GM12872 (cell line): ENCODE results near the gene GALNT9.

Experiments used
- TF ChIP-seq, protein P1 (sequence below): IDR thresholded peaks from 3 replicates; pipeline ENCODE4 v1.5.1; 2011; ENCODE audit warnings: low read depth, mild to moderate bottlenecking, low read length, moderate library complexity; ENCODE audit not compliant: insufficient read depth

GALNT9 gene

DNA sequence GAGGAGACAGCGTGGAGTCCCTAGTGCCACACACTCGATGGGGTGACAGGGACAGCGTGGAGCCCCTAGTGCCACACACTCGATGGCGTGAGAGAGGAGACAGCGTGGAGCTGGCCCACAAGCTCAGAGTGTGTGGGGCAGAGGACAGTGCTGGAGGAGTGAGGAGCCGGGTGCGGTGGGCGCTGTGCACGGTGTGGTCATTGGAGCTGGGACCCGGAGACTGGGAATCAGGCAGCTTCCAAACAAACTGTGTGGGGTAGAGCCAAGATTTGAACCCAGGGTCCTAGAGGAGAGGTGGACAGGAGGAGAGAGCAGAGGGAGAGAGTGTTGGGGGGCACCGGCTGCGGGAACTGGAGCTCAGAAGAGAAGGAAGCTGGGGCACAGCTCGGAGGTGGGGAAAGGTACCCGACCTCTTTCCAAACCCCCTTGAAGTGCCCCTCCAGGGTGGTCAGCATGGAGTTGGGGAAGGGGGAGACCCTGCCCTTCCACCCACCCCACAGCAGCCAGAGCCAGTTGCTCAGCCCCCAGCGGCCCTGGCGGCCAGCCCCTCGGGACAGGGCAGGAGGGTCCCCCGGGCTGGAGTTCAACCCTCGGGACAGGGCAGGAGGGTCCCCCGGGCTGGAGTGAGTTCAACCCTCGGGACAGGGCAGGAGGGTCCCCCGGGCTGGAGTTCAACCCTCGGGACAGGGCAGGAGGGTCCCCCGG lies 94.1 kb downstream of the GALNT9 start:
- TF ChIP-seq, protein P1, sequence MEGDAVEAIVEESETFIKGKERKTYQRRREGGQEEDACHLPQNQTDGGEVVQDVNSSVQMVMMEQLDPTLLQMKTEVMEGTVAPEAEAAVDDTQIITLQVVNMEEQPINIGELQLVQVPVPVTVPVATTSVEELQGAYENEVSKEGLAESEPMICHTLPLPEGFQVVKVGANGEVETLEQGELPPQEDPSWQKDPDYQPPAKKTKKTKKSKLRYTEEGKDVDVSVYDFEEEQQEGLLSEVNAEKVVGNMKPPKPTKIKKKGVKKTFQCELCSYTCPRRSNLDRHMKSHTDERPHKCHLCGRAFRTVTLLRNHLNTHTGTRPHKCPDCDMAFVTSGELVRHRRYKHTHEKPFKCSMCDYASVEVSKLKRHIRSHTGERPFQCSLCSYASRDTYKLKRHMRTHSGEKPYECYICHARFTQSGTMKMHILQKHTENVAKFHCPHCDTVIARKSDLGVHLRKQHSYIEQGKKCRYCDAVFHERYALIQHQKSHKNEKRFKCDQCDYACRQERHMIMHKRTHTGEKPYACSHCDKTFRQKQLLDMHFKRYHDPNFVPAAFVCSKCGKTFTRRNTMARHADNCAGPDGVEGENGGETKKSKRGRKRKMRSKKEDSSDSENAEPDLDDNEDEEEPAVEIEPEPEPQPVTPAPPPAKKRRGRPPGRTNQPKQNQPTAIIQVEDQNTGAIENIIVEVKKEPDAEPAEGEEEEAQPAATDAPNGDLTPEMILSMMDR: no peak

DNA sequence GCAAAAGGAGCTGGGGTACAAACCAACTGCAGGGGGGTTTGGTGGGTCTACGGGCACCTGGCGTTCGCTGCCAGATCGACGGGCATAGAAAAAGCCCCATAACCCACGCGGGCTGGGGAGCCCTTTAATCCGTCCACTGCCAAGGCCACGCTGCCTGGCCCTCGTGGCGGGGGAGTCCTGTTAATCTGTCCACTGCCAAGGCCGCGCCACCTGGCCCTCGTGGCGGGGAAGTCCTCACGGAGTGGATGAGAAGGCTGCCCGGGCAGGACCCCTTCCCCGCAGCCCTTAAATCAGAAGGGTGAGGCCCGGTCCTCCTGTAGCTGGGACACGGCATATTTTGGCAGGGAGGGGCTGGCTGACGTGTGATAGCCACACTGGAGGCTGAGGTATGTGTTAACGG lies 99.0 kb downstream of the GALNT9 start:
- TF ChIP-seq, protein P1: no peak

DNA sequence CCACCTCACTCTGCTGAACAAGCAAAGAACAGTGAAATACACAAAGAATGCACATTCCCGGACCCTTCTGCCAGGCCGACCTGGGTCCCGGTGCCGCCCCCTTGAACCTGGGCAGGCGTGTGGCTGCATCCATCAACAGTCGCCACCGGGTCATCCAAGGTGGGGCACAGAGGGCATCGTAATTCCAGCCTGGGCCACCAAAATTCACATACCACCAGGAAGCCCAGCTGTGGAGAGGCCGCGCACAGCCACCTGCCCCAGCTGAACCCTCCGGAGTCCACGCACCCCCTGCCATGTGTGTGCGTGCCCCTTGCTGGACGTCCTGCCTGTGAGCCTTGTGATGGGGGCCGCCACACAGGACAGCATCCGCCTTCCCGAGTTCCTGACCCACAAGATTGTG lies 99.5 kb downstream of the GALNT9 start:
- TF ChIP-seq, protein P1: no peak

DNA sequence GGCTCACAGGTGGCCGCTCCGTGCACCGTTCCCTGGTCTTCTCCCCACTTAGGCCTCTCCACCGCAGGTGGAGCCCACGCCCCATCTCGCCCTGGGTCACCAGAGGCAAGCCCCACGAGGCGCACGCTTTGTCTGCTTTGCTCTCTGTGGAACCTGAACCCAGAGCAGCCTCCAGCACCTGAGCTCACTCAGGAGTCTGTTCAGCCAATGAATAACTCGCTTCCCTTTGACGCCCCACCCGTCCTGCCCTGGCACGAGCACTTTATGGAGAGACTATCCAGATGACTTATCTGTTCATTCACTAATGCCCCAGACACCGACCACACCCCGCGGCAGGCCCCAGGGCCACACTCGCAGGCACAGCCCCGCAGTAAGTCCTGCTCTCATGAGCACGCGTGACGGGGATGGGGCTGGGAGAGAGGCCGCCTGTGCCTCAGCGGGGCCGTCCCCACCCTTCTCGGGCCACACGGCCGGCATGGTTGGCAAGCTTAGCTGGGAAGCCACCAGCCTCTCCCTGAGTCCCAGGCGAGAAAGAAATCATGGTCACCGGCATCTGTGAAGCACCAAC lies 100.1 kb downstream of the GALNT9 start:
- TF ChIP-seq, protein P1: no peak

DNA sequence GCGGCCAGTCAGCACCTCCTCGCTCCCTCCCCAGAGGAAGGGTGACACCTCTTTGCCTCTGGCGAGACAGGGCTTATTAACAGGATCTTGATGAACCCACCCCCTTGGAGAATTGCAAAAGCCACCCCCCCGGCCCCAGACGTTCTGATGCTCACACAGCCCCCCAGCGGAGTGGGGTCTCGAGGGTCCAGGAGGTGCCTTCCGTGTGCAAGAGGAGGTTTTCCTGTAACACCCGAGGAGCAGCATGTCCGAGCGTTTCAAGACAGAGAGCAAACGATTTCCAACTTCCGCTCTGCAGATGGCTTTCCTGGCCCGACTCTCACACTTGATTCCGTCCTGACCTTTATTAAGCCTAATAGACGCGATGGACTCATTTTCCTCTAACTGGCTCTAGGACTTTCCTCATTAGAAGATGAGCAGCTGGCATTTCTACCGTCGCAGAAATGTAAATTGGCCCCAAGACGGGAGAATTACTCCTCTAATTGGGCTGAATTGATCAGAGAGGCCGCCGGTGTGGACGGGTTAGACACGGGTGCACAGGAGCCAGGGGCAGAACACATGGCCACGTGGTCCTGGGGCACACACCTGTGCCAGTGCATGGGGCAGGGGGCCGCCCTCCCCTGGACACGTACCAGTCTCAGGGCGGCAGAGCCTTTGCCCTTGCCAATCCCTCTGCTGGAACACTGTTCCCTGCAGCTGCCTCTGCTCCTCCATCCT lies 100.8 kb downstream of the GALNT9 start:
- TF ChIP-seq, protein P1: no peak

DNA sequence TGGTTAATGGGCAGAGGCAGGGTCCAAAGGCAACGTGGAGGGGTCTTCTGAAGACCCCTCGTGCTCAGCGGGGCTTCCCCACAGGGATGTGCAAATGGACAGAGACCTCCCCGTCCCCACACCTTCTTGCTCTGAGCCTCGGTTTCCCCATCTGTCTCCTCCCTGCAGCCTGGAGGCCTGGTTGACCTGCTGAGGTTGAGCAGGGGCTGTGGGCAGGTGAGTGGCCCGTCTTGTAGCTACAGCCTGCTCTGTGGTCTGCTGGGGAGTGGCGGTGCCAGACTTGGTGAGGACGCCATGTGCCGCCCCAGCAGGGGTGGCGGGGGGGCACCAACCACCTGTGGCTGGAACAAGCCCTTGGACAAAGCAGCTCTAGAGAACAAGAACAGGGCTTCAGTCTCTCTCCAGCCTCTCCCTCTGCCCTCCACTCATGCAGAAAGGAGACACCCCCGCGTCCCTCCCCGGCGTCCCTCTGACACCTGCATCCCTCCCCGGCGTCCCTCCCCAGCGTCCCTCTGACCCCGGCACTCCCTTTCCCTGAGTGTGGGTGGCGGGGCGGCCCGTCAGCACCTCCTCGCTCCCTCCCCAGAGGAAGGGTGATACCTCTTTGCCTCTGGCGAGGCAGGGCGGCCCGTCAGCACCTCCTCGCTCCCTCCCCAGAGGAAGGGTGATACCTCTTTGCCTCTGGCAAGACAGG lies 101.5 kb downstream of the GALNT9 start:
- TF ChIP-seq, protein P1: no peak

DNA sequence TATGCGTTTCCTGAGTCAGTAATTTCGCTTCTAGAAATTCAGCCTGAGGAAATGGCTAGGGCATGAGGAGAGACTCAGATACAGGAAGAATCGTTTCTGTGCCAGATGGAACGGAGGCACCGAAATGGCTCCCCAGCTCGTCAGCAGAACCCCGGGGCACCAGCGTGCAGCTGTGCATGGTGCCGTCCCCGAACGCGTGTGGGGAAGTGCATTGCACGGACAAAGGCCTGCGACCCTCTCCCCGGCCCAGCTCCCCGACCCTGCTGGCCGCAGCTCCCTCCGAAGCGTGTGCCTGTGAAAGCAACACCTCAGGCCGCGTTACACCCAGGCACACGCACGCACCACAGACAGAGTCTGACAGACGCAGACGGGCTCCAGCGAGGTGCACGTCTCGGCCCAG lies 102.3 kb downstream of the GALNT9 start:
- TF ChIP-seq, protein P1: no peak
